ENCODE results near the gene DOCK4.
A peak's percentile ranks its signal among the peaks of the same experiment; 100 is the strongest.

The DOCK4 gene

DNA sequence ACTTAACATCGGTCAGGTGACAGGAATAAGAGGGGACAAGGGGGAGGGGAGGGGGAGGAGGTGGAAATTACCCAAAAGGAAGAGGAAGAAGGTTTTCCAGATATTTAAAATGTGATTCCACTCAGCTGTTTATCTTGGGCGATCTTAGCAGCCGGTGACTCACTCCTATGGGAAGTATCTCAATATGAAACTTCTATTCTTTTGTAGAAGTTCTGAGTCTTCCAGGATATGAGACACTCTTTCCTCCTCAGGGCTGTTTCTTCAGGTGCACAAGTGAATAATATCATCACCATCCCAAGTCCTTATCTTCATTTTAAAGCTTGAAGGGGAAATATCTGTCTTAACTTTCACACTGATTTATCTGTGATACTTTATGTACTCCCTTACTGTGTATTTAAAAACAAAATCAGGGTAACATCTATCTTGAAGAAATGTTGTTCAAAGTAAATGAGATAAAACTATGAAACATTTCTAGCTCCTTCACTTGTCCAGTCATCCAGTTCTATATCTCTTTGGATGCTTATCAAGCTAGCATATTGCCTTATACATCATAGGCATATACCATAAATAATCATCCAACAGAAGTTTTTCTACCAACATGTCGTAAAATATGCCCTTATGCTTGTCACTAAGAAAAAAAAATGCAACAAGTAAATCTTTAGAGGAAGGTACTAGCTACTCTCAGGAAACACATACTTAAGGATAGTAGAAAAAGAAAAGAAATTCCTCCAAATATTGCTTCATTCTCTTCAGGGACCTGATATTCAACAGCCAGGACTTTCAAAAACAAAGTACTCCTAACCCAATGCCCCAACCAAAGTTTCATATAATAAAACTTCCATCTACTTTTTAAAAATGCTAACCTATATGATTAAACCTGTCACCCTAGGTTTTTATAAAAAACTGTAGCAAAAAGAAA, 13.7 kb downstream of the DOCK4 start:
- DNase-seq, result no peak

GRCh38 chr7:112190120-112190519, 16.1 kb downstream of the DOCK4 start:
- no peak for DNase-seq

GRCh38 chr7:112189691-112190090, 16.5 kb downstream of the DOCK4 start:
- DNase-seq, result no peak

DNA sequence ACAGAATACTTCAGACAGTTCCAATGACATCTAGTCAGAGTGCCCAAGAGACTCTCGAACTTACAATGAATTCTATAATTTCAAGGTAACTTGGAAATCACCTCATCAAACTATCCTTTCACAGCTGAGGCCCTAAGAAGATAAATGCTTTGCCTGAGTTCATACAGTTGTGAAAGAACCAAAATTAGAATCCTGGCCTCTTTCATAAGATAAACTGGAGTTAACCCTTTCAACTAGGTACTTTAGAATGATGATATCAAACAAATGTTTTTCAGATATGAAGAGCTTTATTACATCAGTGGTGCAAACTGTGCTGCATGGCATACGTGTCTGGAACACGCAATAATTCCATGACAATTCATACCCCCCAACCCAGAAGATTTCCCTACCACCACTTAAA, 17.9 kb downstream of the DOCK4 start:
- no peak for DNase-seq

GRCh38 chr7:112186300-112186699, 19.9 kb downstream of the DOCK4 start:
- DNase-seq, result no peak

GRCh38 chr7:112185005-112185834, 21.0 kb downstream of the DOCK4 start:
- peak in 7 of 56 donors; percentile 7 to 35 (median 17) for DNase-seq

- peak in 22 of 56 donors; percentile 21 to 59 (median 37) for DNase-seq
These were observed 21.7 kb downstream of the DOCK4 start for GRCh38 chr7:112184455-112184854.

- no peak for DNase-seq
These were observed 22.9 kb downstream of the DOCK4 start for GRCh38 chr7:112183266-112183665.

DNA sequence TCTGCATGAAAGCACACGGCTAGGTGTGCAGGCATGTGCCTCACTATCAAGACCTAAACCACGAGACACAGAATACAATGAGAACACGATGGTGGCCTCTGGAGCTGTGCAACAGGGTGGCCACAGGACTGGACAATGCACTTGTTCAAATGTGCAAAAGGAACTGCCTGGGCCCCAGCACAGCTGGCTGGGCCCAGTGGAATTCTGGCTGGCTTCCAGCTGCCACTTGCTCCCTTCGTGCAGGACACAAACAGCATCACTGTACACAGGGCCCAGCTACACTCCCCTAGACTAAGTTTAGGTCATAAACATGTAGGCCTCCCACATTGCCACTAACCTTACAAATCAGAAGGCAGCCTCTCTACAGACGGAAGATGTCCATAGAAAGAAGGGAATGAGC, 23.4 kb downstream of the DOCK4 start:
- peak in 54 of 56 donors; percentile 18 to 86 (median 72) for DNase-seq

GRCh38 chr7:112180223-112180622, 26.0 kb downstream of the DOCK4 start:
- DNase-seq, result no peak

GRCh38 chr7:112176693-112177415, 29.3 kb downstream of the DOCK4 start:
- no peak for DNase-seq

- DNase-seq, result no peak
These were observed 30.0 kb downstream of the DOCK4 start for GRCh38 chr7:112176241-112176640.

DNA sequence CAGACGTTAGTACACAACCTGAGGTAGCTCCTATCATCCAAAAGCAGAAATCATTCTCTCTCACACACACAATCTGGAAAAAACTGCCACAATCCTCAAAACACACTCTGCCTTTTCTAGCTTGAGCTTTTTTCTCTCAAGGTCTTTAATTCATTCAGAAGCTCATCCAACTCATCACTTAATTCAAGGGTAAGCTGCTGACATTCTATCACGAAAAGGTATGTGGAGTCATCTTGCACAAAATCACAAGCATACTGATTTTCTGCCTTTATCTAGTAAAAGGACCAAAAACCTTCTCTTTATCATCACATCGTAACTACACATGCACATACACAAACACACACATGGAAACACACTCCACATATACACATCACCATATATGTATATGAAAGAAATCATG, 32.0 kb downstream of the DOCK4 start:
- DNase-seq, result no peak

DNA sequence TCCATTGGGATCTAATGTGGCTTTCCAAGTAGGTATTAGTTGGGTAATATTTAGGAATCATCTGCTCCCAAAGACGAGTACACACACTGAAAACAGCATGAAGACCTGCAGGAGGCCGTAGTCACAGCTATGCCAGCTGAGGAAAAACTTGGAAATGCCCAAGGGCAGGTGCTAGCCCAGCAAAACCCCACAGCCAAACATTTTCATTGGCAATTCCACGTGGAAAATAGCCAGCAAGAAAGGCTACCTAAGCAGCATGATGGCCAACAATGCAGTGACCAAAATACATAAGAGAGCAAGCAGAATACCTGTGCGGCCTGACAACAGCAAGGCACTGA, 32.7 kb downstream of the DOCK4 start:
- DNase-seq, result no peak

- DNase-seq, result no peak
These were observed 33.2 kb downstream of the DOCK4 start for GRCh38 chr7:112172870-112173567.

- no peak for DNase-seq
These were observed 34.5 kb downstream of the DOCK4 start for GRCh38 chr7:112171673-112172072.

DNA sequence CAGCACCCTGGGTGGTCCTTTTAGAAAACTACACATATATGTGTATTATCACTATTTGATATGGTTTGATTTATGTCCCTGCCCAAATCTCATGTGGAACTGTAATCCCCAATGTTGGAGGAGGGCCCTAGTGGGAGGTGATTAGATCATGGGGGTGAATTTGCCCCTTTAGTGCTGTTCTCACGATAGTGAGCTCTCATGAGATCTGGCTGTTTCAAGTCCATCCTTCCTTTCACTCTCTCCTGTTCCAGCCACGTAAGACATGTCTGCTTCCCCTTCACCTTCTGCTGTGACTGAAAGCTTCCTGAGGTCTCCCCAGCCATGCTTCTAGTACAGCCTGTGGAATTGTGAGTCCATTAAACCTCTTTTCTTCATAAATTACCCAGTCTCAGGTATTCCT, 37.3 kb downstream of the DOCK4 start:
- DNase-seq, result no peak

DNA sequence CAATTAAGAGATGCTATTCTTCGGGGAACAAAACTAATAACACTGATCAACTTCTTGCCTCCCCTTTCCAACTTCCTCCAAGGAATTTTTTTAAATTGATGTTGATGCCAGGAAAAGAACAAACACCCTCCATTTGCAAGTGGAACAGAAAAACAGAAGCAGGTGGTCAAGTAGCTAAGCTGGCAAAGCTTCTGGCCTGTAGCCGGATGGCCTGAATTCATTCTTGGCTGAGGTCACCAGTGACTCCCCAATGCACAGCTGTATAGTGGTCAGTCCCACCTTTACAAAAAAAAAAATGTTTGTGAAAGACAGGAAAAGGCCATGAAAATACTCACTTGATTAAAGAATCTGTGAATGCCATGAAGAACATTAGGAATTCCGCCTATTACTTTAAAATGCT, 39.1 kb downstream of the DOCK4 start:
- DNase-seq, result peak in 5 of 56 donors; percentile 15 to 44 (median 25)

GRCh38 chr7:112162784-112163506, 43.3 kb downstream of the DOCK4 start:
- DNase-seq, result peak in 1 of 56 donors; percentile 17

GRCh38 chr7:112162142-112162766, 43.9 kb downstream of the DOCK4 start:
- peak in 52 of 56 donors; percentile 31 to 88 (median 70) for DNase-seq

Data from nucleus accumbens (tissue), 56 donors.